PC-9 (cell line): ENCODE measurements around the gene CFAP73. TPM values are rescaled to one million over a fixed set of nuclear protein-coding genes. Genes with fewer than 3 reads are reported as not detected.

Experiments used
- BruUV-seq: library from RNA; stranded (reverse); fragments of 400-500 nt; replicated peaks from 2 replicates; lab custom pipeline; 2021; lab: Mats Ljungman, UMichigan
- CTCF ChIA-PET: fragments of 300-600 bp; sonication (Branson Sonifier 250); formaldehyde crosslinking; loops from one replicate; lab custom pipeline; 2022; ENCODE audit warnings: antibody characterized with exemption; lab: Charles Lee
- POLR2A ChIA-PET: fragments of 300-600 bp; sonication (Branson Sonifier 250); formaldehyde crosslinking; loops from one replicate; lab custom pipeline; 2022; ENCODE audit warnings: antibody characterized with exemption; ENCODE audit not compliant: unreplicated experiment; lab: Charles Lee
- DNase-seq, 2 experiments: peaks; one replicate each; pipeline versions ENCODE4 v3.0.0 to v3.0.0-alpha.2; 2015 to 2022; ENCODE audit warnings: mixed read lengths in 1 of 2
- H2AFZ ChIP-seq: fragments of 200-600 bp; sonication (generic); 2 replicates; pipeline ENCODE4 v1.8.1; 2017; ENCODE audit warnings: antibody characterized with exemption
- H3F3A ChIP-seq: fragments of 200-600 bp; sonication (generic); 2 replicates; pipeline ENCODE4 v1.8.1; 2017; ENCODE audit warnings: antibody characterized with exemption, mild to moderate bottlenecking, low read depth; ENCODE audit not compliant: insufficient read depth
- H3K27ac ChIP-seq: fragments of 200-600 bp; sonication (generic); 2 replicates; pipeline ENCODE4 v1.6.1; 2016; ENCODE audit warnings: mixed run types
- H3K27me3 ChIP-seq: fragments of 200-600 bp; sonication (generic); 2 replicates; pipeline ENCODE4 v1.6.1; 2016; ENCODE audit warnings: low read depth, mixed run types; ENCODE audit not compliant: insufficient read depth
- H3K36me3 ChIP-seq: fragments of 200-600 bp; sonication (generic); 2 replicates; pipeline ENCODE4 v1.6.1; 2016; ENCODE audit warnings: low read depth, mixed run types
- H3K4me1 ChIP-seq: fragments of 200-600 bp; sonication (generic); replicated peaks from 2 replicates; pipeline ENCODE4 v1.6.1; 2016; ENCODE audit warnings: mixed run types; ENCODE audit not compliant: insufficient read depth
- H3K4me2 ChIP-seq: fragments of 200-600 bp; sonication (generic); 2 replicates; pipeline ENCODE4 v1.6.1; 2017; ENCODE audit warnings: mixed run types
- H3K4me3 ChIP-seq: fragments of 200-600 bp; sonication (generic); 2 replicates; pipeline ENCODE4 v1.6.1; 2016; ENCODE audit warnings: mixed run types
- H3K79me2 ChIP-seq: fragments of 200-600 bp; sonication (generic); 2 replicates; pipeline ENCODE4 v1.6.1; 2017; ENCODE audit warnings: low read depth, mixed run types
- H3K9me2 ChIP-seq: fragments of 200-600 bp; sonication (generic); 2 replicates; pipeline ENCODE4 v1.8.1; 2017; ENCODE audit warnings: mild to moderate bottlenecking; ENCODE audit not compliant: insufficient read depth
- H3K9me3 ChIP-seq: fragments of 200-600 bp; sonication (generic); 2 replicates; pipeline ENCODE4 v1.8.1; 2016; ENCODE audit warnings: low read depth; ENCODE audit not compliant: insufficient read depth
- H4K20me1 ChIP-seq: fragments of 200-600 bp; sonication (generic); 2 replicates; pipeline ENCODE4 v1.8.1; 2017; ENCODE audit not compliant: insufficient read depth
- EZH2 ChIP-seq: fragments of 200-600 bp; sonication (generic); IDR thresholded peaks from 2 replicates; pipeline ENCODE4 v1.8.0; 2017; ENCODE audit warnings: antibody characterized with exemption, low read depth
- intact Hi-C: fragments of 100-400 bp; cut with micrococcal nuclease; formaldehyde crosslinking; loops from one replicate; pipeline ENCODE4 v1.10.0; 2022; ENCODE audit not compliant: unreplicated experiment
- total RNA-seq: library from RNA; stranded (reverse); gene quantifications from 2 replicates; pipeline ENCODE4 v1.2.3, GENCODE V29; 2021
- TF ChIP-seq, protein P1 (sequence below): fragments of 200-600 bp; sonication (generic); conservative IDR thresholded peaks from 2 replicates; pipeline ENCODE4 v1.6.1; 2017; ENCODE audit warnings: mixed run types, antibody characterized with exemption, mild to moderate bottlenecking, moderate library complexity

The CFAP73 gene
- total RNA-seq, 1 experiment from 2014 or later = 1.9 TPM

GRCh38 chr12:113196582-113196981, 47.1 kb downstream of the CFAP73 start:
- no peaks in the 10 kb centered on the region for H4K20me1 ChIP-seq
- no peaks in the 10 kb centered on the region for H3K27me3 ChIP-seq
- H3F3A ChIP-seq = peaks cover 42% of the 10 kb centered on the region
- H3K27ac ChIP-seq = no peak overlapping the region
- ChIA-PET CTCF (interaction anchor here (0.7 kb wide), 1 partner anchor 26 kb away, joined by 5 read pairs; no protein-coding TSS in a partner anchor), POLR2A (no interaction called here)
- peaks cover 4% of the 10 kb centered on the region; the same call in 1 of the 2 replicates for H3K36me3 ChIP-seq
- BruUV-seq = no TSS peak
- H3K79me2 ChIP-seq = no peaks in the 10 kb centered on the region
- TF ChIP-seq, protein P1, sequence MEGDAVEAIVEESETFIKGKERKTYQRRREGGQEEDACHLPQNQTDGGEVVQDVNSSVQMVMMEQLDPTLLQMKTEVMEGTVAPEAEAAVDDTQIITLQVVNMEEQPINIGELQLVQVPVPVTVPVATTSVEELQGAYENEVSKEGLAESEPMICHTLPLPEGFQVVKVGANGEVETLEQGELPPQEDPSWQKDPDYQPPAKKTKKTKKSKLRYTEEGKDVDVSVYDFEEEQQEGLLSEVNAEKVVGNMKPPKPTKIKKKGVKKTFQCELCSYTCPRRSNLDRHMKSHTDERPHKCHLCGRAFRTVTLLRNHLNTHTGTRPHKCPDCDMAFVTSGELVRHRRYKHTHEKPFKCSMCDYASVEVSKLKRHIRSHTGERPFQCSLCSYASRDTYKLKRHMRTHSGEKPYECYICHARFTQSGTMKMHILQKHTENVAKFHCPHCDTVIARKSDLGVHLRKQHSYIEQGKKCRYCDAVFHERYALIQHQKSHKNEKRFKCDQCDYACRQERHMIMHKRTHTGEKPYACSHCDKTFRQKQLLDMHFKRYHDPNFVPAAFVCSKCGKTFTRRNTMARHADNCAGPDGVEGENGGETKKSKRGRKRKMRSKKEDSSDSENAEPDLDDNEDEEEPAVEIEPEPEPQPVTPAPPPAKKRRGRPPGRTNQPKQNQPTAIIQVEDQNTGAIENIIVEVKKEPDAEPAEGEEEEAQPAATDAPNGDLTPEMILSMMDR = no peak
- TF ChIP-seq EZH2 = no peak
- DNase-seq = no peak
- H3K4me3 ChIP-seq = no peak overlapping the region
- peaks cover 33% of the 10 kb centered on the region for H3K4me1 ChIP-seq
- H3K9me3 ChIP-seq = no peaks in the 10 kb centered on the region
- no peaks in the 10 kb centered on the region for H3K9me2 ChIP-seq
- H3K4me2 ChIP-seq = no peak overlapping the region
- H2AFZ ChIP-seq = no peak overlapping the region
- intact Hi-C loops = loop anchor here (2.0 to 5.0 kb wide), 3 partner anchors 46 to 116 kb away; no protein-coding TSS in a partner anchor

- Histone ChIP-seq H3K27ac (no peak overlapping the region), H3K79me2 (no peaks in the 10 kb centered on the region), H3K4me1 (peaks cover 32% of the 10 kb centered on the region), H3K4me3 (no peak overlapping the region), H3K9me2 (no peaks in the 10 kb centered on the region), H3K36me3 (peaks cover 3% of the 10 kb centered on the region; the same call in 1 of the 2 replicates), H3F3A (peaks cover 39% of the 10 kb centered on the region), H4K20me1 (no peaks in the 10 kb centered on the region), H3K27me3 (no peaks in the 10 kb centered on the region), H2AFZ (no peak overlapping the region), H3K9me3 (no peaks in the 10 kb centered on the region), H3K4me2 (no peak overlapping the region)
- CTCF ChIA-PET = interaction anchor here (0.6 to 0.7 kb wide), 12 partner anchors 9 to 225 kb away, joined by 3 to 8 read pairs (median 5); partner anchors contain the start of genes SDSL and SLC8B1
- TF ChIP-seq, protein P1 = peak; percentile 75
- TF ChIP-seq EZH2 = no peak
- intact Hi-C loops = loop anchor here (1.0 to 5.0 kb wide), 5 partner anchors 45 to 715 kb away; partner anchors contain the start of gene SDSL
- DNase-seq = peak; percentile 66 to 69
- POLR2A ChIA-PET = no interaction called here
- BruUV-seq = no TSS peak
Measured at GRCh38 chr12:113196990-113197389, 47.5 kb downstream of the CFAP73 start.

- no peak for TF ChIP-seq EZH2
- TF ChIP-seq, protein P1 = no peak
- CTCF ChIA-PET = interaction anchor here (0.6 to 0.7 kb wide), 13 partner anchors 10 to 224 kb away, joined by 3 to 8 read pairs (median 5); partner anchors contain the start of genes SDSL and SLC8B1
- Histone ChIP-seq H2AFZ (no peak overlapping the region), H3F3A (peaks cover 33% of the 10 kb centered on the region), H3K9me3 (no peaks in the 10 kb centered on the region), H4K20me1 (no peaks in the 10 kb centered on the region), H3K36me3 (no peaks in the 10 kb centered on the region), H3K4me3 (no peak overlapping the region), H3K9me2 (no peaks in the 10 kb centered on the region), H3K4me2 (no peak overlapping the region), H3K79me2 (no peaks in the 10 kb centered on the region), H3K4me1 (peaks cover 26% of the 10 kb centered on the region), H3K27ac (no peak overlapping the region), H3K27me3 (no peaks in the 10 kb centered on the region)
- no peak for DNase-seq
- BruUV-seq = TSS peak; percentile 13
- POLR2A ChIA-PET = no interaction called here
- intact Hi-C loops = loop anchor here (1.0 to 5.0 kb wide), 5 partner anchors 45 to 715 kb away; partner anchors contain the start of gene SDSL
Measured at GRCh38 chr12:113197518-113198077, 48.1 kb downstream of the CFAP73 start.
